Heart right ventricle (tissue), 16 donors: ENCODE results near the gene TUBGCP5. TPM values are rescaled to one million over a fixed set of nuclear protein-coding genes. Genes with fewer than 3 reads are reported as not detected.

Source experiments
- ATAC-seq, 8 donors: fragments of 200-7000 bp; cut with Tn5 transposase; one replicate each; pipeline ENCODE4 v1.9.1; 2020; ENCODE audit warnings: mild to moderate bottlenecking in 8 of 8, moderate library complexity in 8 of 8, moderate number of reproducible peaks in 1 of 8
- DNase-seq, 2 donors: peaks; one replicate each; pipeline ENCODE4 v3.0.0-alpha.2; 2020
- H3K27ac ChIP-seq, 10 donors: fragments of 200-600 bp; sonication (generic) in 2 of 10; one replicate each; pipeline versions ENCODE4 v1.5.0 to v1.8.0; 2020 to 2022; ENCODE audit warnings: mild to moderate bottlenecking in 3 of 10
- H3K27me3 ChIP-seq, 7 donors: fragments of 200-600 bp; one replicate each; pipeline ENCODE4 v1.8.0; 2021 to 2022; ENCODE audit warnings: mild to moderate bottlenecking in 2 of 7
- H3K36me3 ChIP-seq, 9 donors: fragments of 200-600 bp; sonication (generic) in 1 of 9; one replicate each; pipeline versions ENCODE4 v1.5.0 to v1.8.0; 2020 to 2022; ENCODE audit warnings: mild to moderate bottlenecking in 2 of 9
- H3K4me1 ChIP-seq, 9 donors: fragments of 200-600 bp; sonication (generic) in 1 of 9; one replicate each; pipeline versions ENCODE4 v1.5.0 to v1.8.0; 2020 to 2022; ENCODE audit warnings: mild to moderate bottlenecking in 4 of 9
- H3K4me3 ChIP-seq, 10 donors: fragments of 200-600 bp; sonication (generic) in 2 of 10; one replicate each; pipeline versions ENCODE4 v1.5.0 to v1.8.0; 2020 to 2022; ENCODE audit warnings: mild to moderate bottlenecking in 7 of 10, moderate library complexity in 2 of 10
- H3K9me3 ChIP-seq, 11 donors: fragments of 200-600 bp in 10 of 11; sonication (generic) in 2 of 11; one replicate each; pipeline versions ENCODE4 v1.5.0 to v1.8.0; 2013 to 2022; ENCODE audit warnings: mild to moderate bottlenecking in 2 of 11, control low read depth in 1 of 11, moderate library complexity in 1 of 11
- WGBS, 2 donors: extraction: QIAGEN DNeasy Blood & Tissue Kit; methylation state at CpG; one replicate each; pipeline ENCODE4 v1.1.7; 2013; ENCODE audit warnings: inconsistent platforms in 1 of 2; 5-methylcytosine and 5-hydroxymethylcytosine counted together
- intact Hi-C, 10 donors: fragments of 100-400 bp; cut with DNase I; formaldehyde crosslinking; loops; one replicate each; pipeline versions ENCODE4 v1.11.1 to v1.14.2; 2022
- polyA plus RNA-seq, 2 donors: library from polyadenylated mRNA; stranded (reverse); fragments of 200-250 nt; gene quantifications; one replicate each; pipeline ENCODE4 v1.2.3, GENCODE V29; 2013
- total RNA-seq, 10 donors: library from RNA; stranded (reverse); fragmentation: NEBNext Ultra II Directional in 3 of 10; extraction: Animal tissue kit (Norgen Biotek cat#: 25700) in 3 of 10; gene quantifications; one replicate each; pipeline versions ENCODE4 v1.2.1 to v1.2.4, GENCODE V29; 2021 to 2023
- TF ChIP-seq, protein P1 (sequence below), 9 donors: fragments of 200-600 bp; sonication (generic) in 2 of 9; IDR thresholded peaks; one replicate each; pipeline versions ENCODE4 v1.5.0 to v1.8.0; 2021 to 2022; ENCODE audit warnings: antibody characterized with exemption in 9 of 9, mild to moderate bottlenecking in 5 of 9, moderate library complexity in 1 of 9
- donor health status: Arrhythmogenic right ventricular cardiomyopathy.
- donor health status: ischemic (EF 13 %, LVEDD 7.1; RV severe dilation, severe dysfunction).
- donor health status: healthy with polysubstance abuse.
- donor health status: DM: no; HTN: yes; CAD: no.
- donor health status: DM: no; HTN: no; CAD: no.
- donor health status: ischemic (EF 25% LVEDD 6.9; RV normal size, moderate dysfunction).
- donor health status: ischemic (EF 25% LVEDD 5.7; RV mildly dilated, moderate dysfunction).
- donor health status: healthy.
- donor health status: DM: yes; HTN: yes; CAD: no.
- donor health status: Ischemic cardiomyopathy.
- donor health status: ischemic (EF 35%, LVEDD 5.7; RV mildly dilated, moderate dysfunction).
- donor health status: nonischemic (EF 11% LVEDD 7.7; RV severe dilation, severe dysfunction).
- donor health status: DM: yes; HTN: yes; CAD: no.
- donor health status: PGD.
- donor health status: ischemic (EF 29% LVEDD 5.4; RV normal size, mild dysfunction).
- donor health status: nonischemic (EF 23%, LVEDD 6.1; RV moderate dilation, normal function).

Gene TUBGCP5
- total and polyA plus RNA-seq, 12 donors = 3.8 to 17.3 (median 13.2) TPM

- no peak for DNase-seq
- Histone ChIP-seq H3K9me3 (peaks cover 0 to 19% (median 0%) of the 10 kb centered on the region in 11 donors), H3K27me3 (no peaks in the 10 kb centered on the region), H3K36me3 (peaks cover 0 to 10% (median 0%) of the 10 kb centered on the region in 9 donors), H3K4me3 (no peak overlapping the region), H3K27ac (peak overlapping the region in 4 of 10 donors; percentile 32 to 60 (median 44)), H3K4me1 (peaks cover 4 to 50% (median 37%) of the 10 kb centered on the region in 9 donors)
- WGBS, 2 donors = 15 to 25% methylated on average over 5 of the region's 5 CpGs
- TF ChIP-seq, protein P1, sequence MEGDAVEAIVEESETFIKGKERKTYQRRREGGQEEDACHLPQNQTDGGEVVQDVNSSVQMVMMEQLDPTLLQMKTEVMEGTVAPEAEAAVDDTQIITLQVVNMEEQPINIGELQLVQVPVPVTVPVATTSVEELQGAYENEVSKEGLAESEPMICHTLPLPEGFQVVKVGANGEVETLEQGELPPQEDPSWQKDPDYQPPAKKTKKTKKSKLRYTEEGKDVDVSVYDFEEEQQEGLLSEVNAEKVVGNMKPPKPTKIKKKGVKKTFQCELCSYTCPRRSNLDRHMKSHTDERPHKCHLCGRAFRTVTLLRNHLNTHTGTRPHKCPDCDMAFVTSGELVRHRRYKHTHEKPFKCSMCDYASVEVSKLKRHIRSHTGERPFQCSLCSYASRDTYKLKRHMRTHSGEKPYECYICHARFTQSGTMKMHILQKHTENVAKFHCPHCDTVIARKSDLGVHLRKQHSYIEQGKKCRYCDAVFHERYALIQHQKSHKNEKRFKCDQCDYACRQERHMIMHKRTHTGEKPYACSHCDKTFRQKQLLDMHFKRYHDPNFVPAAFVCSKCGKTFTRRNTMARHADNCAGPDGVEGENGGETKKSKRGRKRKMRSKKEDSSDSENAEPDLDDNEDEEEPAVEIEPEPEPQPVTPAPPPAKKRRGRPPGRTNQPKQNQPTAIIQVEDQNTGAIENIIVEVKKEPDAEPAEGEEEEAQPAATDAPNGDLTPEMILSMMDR (IDR thresholded peaks at IDR 0.05) = no peak
- intact Hi-C loops = loop anchor here in 1 of 10 donors (10.0 kb wide), 1 partner anchor 54 kb away; no protein-coding TSS in a partner anchor
- ATAC-seq = peak in 6 of 8 donors; percentile 36 to 89 (median 60)
Measured at GRCh38 chr15:22968366-22968765, 71.0 kb downstream of the TUBGCP5 start.

DNA sequence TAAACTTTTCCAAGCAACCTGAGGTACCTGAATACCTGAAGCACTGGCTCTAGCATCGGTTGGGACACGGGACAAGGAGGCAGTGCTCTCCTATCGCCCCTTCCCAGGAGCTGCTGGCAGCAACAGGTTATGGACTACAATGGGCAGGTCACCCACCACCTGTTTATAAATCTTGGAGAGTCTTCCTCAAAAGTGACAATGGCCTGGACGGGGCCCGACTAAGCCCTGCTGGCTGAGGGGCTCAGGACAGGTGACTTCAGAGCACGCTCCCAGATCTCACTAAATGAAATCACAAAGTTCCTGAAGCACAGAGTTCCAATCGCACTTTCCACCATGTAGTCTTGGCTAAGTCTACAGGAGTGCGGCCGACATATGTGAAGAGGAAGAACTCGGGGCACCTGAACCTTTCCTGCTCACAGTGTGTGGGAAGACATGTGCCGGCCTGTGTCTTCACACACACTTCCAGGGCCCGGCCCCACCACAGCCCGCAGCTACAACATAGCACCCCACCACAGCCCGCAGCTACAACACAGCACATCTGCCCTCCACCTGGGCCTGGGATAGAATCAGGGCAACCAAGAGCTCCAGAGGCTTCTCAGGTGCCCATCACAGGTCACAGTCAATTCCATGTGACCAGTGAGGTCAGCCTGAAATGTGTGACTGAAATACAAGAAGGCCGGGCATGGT lies 72.1 kb downstream of the TUBGCP5 start:
- Histone ChIP-seq H3K27me3 (no peaks in the 10 kb centered on the region), H3K4me1 (peaks cover 7 to 53% (median 46%) of the 10 kb centered on the region in 9 donors), H3K9me3 (peaks cover 0 to 19% (median 0%) of the 10 kb centered on the region in 11 donors), H3K36me3 (peaks cover 0 to 10% (median 0%) of the 10 kb centered on the region in 9 donors), H3K4me3 (no peak overlapping the region), H3K27ac (peak overlapping the region in 1 of 10 donors; percentile 32)
- 91 to 93% methylated on average over 15 of the region's 15 CpGs for WGBS, 2 donors
- ATAC-seq = no peak
- DNase-seq = no peak
- TF ChIP-seq, protein P1 (IDR thresholded peaks at IDR 0.05) = no peak
- intact Hi-C loops = loop anchor here in 1 of 10 donors (10.0 kb wide), 1 partner anchor 52 kb away; no protein-coding TSS in a partner anchor

DNA sequence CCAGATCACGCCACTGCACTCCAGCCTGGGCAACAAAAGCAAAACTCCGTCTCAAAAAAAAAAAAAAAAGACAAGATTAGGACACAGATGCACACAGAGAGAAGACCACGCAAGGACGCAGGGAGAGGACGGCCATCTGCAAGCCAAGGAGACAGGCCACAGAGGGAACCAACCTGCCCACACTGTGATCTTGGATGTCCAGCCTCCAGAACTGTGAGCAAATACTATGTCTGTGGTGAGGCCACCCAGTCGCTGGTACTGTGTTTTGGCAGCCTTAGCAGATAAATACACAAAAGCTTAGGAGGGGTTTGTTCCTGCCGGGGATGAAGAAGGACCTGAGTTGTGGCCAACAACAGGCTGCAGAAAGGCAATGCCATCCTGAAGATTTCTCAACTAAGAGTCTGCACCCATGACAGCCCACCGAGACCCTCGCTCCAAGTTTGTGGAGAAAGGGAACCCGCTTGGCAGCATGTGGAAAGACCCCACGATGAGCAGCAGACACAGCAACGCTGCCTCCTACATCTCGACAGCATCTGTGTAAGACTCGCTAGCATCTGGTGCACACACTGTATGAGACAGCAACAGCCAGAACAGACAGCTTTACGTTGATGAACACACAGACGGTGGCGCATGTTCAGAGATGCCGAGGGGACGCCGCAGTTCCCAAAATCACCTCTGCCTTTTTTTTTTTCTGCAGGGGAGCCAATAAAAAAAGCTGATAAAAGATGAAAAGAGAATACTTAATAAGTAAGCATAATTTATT lies 72.9 kb downstream of the TUBGCP5 start:
- DNase-seq = no peak
- H3K4me1 ChIP-seq = peaks cover 8 to 60% (median 54%) of the 10 kb centered on the region in 9 donors
- WGBS, 2 donors = 86% methylated on average over 20 of the region's 20 CpGs

More for the DNA sequence above, 72.9 kb downstream of the TUBGCP5 start:
- H3K4me3 ChIP-seq = no peak overlapping the region
- no peak overlapping the region for H3K27ac ChIP-seq
- peaks cover 0 to 10% (median 0%) of the 10 kb centered on the region in 9 donors for H3K36me3 ChIP-seq
- intact Hi-C loops = loop anchor here in 1 of 10 donors (10.0 kb wide), 1 partner anchor 52 kb away; no protein-coding TSS in a partner anchor
- TF ChIP-seq, protein P1 (IDR thresholded peaks at IDR 0.05) = no peak
- no peak for ATAC-seq
- H3K27me3 ChIP-seq = no peaks in the 10 kb centered on the region
- H3K9me3 ChIP-seq = peaks cover 0 to 19% (median 0%) of the 10 kb centered on the region in 11 donors
